GM12875 (cell line): ENCODE results near the gene RNASEH2A.

Experiments
- H3K4me3 ChIP-seq: one replicate; pipeline ENCODE4 v1.5.1; 2011; ENCODE audit warnings: low read depth, low read length, control low read depth
- CTCF ChIP-seq: IDR thresholded peaks from 2 replicates; pipeline ENCODE4 v1.5.1; 2011; ENCODE audit warnings: low read depth, mild to moderate bottlenecking, control low read depth, inconsistent platforms, low read length, moderate library complexity, borderline replicate concordance; ENCODE audit not compliant: insufficient read depth

Gene RNASEH2A

GRCh38 chr19:12777217-12778016 lies 29.0 kb upstream of the RNASEH2A start:
- peak; percentile 95 for TF ChIP-seq CTCF
- H3K4me3 ChIP-seq: peak overlapping the region; percentile 51

GRCh38 chr19:12778017-12778904 lies 28.1 kb upstream of the RNASEH2A start:
- peak overlapping the region; percentile 51 for H3K4me3 ChIP-seq
- no peak for TF ChIP-seq CTCF

GRCh38 chr19:12778905-12779161 lies 27.6 kb upstream of the RNASEH2A start:
- TF ChIP-seq CTCF: no peak
- H3K4me3 ChIP-seq: peak overlapping the region; percentile 51

GRCh38 chr19:12779162-12779993 lies 27.0 kb upstream of the RNASEH2A start:
- no peak for TF ChIP-seq CTCF
- peak overlapping the region; percentile 51 for H3K4me3 ChIP-seq

GRCh38 chr19:12782174-12782423 lies 24.3 kb upstream of the RNASEH2A start:
- peak overlapping the region; percentile 52 for H3K4me3 ChIP-seq
- no peak for TF ChIP-seq CTCF

GRCh38 chr19:12782424-12783290 lies 23.7 kb upstream of the RNASEH2A start:
- peak overlapping the region; percentile 52 for H3K4me3 ChIP-seq
- no peak for TF ChIP-seq CTCF
